Fibroblast of pulmonary artery (primary cell): Measurements from ENCODE around the gene HOXA9.

ENCODE experiments used
- DNase-seq: peaks from one replicate; pipeline ENCODE4 v3.0.0-alpha.2; 2010; ENCODE audit warnings: low read depth
- H3K4me3 ChIP-seq: replicated peaks from 2 replicates; pipeline ENCODE4 v1.5.1; 2011; ENCODE audit warnings: low read depth, mild to moderate bottlenecking, control low read depth, low read length, moderate library complexity
- TF ChIP-seq, protein P1 (sequence below): IDR thresholded peaks from 2 replicates; pipeline ENCODE4 v1.5.1; 2011; ENCODE audit warnings: mild to moderate bottlenecking, control low read depth, low read length, inconsistent platforms; ENCODE audit errors: missing control alignments

The HOXA9 gene

GRCh38 chr7:27152816-27153442 lies 12.4 kb downstream of the HOXA9 start:
- TF ChIP-seq, protein P1, sequence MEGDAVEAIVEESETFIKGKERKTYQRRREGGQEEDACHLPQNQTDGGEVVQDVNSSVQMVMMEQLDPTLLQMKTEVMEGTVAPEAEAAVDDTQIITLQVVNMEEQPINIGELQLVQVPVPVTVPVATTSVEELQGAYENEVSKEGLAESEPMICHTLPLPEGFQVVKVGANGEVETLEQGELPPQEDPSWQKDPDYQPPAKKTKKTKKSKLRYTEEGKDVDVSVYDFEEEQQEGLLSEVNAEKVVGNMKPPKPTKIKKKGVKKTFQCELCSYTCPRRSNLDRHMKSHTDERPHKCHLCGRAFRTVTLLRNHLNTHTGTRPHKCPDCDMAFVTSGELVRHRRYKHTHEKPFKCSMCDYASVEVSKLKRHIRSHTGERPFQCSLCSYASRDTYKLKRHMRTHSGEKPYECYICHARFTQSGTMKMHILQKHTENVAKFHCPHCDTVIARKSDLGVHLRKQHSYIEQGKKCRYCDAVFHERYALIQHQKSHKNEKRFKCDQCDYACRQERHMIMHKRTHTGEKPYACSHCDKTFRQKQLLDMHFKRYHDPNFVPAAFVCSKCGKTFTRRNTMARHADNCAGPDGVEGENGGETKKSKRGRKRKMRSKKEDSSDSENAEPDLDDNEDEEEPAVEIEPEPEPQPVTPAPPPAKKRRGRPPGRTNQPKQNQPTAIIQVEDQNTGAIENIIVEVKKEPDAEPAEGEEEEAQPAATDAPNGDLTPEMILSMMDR = no peak
- no peak overlapping the region for H3K4me3 ChIP-seq
- DNase-seq = no peak

DNA sequence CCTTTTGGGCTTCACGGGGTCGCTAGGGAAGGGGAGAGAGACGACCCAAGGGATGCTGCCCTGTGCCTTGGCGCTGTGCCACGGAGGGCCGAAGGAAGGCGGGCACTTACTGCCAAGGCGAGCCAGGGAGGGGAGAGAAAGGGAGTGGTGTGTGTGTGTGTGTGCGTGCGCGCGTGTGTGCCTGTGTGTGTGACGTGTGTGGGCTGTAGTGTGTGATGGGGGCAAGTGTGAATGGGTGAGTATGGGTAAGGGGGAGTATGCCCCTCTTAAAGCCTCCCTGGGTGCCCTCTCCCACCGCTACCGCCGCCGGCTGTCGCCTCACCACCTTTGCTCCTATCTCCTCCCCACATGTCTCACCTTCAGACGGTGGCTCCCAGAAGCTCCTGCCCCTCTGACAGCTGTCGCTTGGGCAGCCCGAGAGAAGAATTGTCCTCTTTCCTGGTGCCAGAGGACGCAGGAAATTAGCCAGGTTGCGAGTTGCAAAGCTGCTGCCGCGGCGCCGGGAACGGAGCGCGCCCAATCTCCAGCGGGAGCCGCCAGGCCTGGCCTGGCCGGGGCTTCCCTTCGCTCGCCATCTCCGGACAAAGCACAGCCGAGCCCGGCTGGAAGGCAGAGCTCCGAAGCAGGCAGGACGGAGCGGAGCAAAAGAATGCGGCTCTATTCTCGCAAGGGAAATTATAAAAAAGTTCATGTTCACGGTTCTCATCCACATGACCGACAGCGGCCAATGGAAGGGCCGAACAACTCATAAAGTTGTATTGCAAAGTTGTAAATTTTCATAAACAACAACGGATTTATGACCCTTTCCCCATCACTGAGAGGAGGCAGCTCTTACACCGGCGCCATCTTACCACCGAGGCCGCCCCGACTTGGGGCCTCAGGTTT lies 13.2 kb downstream of the HOXA9 start, which contains the start of gene HOXA3:
TSS of gene HOXA3 (minus strand) at position 653 of the 885 bp plus-strand sequence. CDS start 41,943 bp downstream, outside the sequence.
- TF ChIP-seq, protein P1 = no peak
- DNase-seq = no peak
- peak within 1 kb of the TSS; percentile 38 for H3K4me3 ChIP-seq

DNA sequence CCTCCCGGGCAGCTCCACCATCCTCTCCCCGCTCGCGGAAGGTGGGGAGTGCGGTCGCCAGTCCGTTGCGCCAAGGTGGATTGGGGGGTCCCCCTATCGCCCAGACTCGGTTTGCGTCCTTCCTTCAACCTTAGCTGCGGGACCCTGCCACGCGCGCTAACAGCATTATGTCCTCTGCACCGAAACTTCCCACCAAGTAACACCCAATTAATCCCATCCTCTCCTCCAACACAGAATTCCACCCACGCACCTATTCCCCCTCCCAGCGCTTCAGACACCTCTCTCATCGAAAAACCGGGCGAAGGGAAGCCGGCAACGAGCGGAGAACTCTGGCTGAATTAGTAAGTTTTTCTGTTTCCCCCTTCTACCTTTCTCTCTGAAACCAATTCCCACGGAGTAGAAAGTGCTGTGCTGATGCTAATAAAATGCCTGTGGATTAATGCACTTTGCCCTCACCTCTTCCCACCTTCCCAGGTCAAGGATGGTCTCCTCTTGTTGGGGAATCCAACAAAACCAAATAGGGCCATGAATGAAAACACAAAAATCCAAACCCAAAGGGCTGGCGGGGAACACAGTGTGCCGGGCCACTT lies 13.9 kb downstream of the HOXA9 start:
- H3K4me3 ChIP-seq = peak overlapping the region; percentile 38
- TF ChIP-seq, protein P1 = no peak
- DNase-seq = no peak

GRCh38 chr7:27150568-27151340 lies 14.6 kb downstream of the HOXA9 start:
- peak overlapping the region; percentile 38 for H3K4me3 ChIP-seq
- TF ChIP-seq, protein P1 = peak; percentile 51
- DNase-seq = peak; percentile 66

DNA sequence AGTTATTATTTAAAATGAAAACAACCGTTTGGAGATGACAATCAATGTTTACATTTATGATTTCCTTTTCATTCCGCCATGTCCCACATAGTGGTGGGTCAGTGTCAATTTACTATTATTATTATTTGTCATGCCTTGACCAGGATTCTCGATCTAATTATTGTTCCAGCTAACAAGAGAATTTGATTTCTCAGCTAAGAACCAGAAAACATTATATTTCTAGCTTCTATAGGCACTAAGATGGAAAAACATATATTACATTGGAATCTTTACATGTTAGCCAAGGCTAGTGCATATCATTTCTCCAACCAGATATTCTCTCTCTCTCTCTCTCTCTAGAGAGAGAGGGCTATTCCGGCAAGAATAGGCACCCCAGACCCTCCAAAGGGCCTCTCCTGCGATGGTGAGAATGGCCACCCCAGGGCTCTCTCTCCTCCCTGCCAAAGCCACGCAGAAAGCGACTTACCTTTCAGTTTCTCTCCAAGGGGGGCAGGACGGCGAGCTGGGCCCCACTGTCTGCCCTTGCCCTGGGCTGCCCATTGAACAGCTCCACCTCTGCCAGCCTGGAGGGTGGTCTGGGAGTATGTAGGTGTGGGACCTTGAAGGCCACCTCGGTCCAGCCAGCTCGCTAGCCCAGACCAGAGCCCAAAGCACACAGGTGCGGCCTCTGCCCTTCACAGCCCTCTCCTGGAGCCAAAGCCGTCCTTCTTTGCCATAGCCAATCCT lies 15.3 kb downstream of the HOXA9 start:
- TF ChIP-seq, protein P1 = no peak
- no peak overlapping the region for H3K4me3 ChIP-seq
- no peak for DNase-seq
